Raji (cell line): ENCODE results near the gene AP1G2.

Experiments used
- POLR2A ChIP-seq: IDR thresholded peaks from 2 replicates; pipeline ENCODE4 v1.6.1; 2011; ENCODE audit warnings: low read depth, low read length, control low read depth; ENCODE audit not compliant: insufficient read depth

The AP1G2 gene

DNA sequence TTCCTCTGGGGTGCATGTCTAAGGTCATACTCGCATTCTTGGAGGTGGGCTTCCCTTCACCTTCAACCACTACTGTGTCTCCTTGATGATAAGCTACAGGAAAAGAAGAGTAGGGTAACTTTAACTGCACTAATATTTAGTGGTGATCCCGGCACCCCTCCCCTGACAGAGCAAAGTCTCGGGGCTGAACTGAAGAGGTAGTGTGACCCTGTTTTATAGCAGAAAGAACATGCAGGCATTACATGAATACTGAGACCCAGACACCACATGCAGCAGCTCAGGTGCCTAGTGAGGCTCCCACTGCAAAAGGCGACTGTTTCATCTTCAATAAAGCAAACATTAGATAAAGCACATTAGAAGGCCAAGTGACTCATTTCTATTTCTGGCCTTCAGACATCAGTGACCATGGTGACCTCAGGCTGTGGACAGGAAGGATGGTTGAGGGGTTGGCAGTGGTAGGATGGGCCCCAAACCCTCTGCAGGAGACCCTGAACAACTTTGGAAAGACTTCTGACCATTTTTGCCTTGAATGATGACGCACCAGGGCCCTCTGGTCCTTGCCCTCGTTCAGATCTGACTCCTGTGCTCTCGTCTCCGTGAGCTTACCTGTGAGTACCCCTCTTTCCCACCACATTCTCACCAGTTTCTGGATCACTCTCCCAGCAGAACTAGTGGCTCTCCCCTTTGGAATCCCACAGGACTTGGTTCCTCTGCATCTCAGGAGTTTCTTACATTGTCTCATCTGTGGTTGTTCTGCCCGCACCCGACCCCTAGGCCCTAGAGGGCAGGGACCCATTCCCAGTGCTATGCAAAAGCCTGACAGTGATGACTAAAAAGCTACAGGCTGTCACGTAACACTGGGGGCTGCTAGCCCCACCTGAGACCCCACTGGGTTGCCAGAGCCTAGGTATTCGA, 34.8 kb upstream of the AP1G2 start:
- TF ChIP-seq POLR2A: no peak

DNA sequence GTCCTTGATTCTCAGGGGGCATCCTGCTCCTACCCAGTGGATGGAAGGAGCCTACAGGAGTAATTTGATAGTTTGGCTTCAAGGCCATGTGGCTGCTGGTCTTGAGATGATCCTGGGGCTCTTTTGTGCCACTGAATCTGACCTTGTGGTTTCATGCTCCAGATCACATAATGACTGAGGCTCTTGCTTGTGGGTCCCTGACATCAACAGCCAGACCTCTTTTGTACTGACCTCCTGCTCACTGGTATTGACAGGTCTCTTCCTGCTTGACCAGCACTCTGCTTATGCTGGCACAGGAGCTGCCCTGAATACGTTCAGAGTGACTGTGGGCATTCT, 34.2 kb upstream of the AP1G2 start:
- TF ChIP-seq POLR2A: no peak

GRCh38 chr14:23601424-23601823, 33.8 kb upstream of the AP1G2 start:
- TF ChIP-seq POLR2A: no peak

DNA sequence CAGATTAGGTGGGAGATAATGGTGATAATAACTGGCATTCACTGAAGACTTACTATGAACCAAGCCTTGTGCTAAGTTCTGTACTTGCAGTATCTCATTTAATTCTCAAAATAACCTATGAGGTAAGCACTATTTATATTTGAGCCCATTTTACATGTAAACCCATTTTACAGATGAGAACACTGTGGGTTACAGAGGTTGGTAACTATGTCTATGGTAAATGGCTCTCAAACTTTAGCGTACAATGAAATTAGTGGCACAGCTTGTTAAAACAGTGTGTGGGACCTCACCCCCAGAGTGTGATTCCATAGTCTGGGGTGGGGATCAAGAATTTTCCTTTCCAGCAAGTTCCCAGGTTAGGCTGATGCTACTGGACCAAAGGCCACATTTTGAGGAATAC, 33.2 kb upstream of the AP1G2 start:
- no peak for TF ChIP-seq POLR2A

GRCh38 chr14:23600322-23600707, 32.7 kb upstream of the AP1G2 start:
- no peak for TF ChIP-seq POLR2A

DNA sequence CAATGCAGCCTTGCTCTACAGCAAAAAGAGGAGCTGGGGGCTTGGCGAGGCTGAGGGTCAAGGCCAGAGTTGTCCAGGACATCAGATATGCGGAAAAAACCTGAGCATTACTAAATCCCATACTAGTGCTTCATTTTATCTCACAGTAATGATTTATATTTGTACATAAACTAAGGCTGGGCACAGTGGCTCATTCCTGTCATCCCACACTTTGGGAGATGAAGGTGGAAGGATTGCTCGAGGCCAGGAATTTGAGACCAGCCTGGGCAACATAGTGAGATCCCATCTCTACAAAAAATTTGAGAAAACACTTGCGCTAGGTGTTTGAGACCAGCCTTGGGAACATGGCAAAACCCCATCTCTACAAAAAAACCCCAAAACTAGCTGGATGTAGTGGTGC, 22.6 kb upstream of the AP1G2 start:
- TF ChIP-seq POLR2A: no peak

DNA sequence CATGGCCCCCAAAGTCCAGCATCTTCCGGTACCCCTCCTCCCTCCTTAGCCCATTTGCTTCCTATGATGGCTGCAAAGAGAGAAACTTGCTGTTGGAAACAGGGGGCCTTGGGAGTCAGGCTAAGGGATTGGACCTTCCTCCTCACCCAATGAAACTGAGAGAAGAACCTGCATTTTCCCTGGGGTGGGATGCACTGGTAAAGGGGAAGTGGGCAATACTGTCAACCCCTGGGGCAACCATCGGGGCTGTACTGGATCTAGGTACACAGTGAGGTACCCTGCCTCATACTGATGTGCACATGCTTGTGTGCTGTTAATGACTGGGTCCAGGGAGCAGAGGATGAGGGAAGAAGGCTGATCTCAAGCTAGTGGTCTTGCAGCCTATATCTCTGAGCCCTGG, 22.0 kb upstream of the AP1G2 start:
- no peak for TF ChIP-seq POLR2A

- TF ChIP-seq POLR2A: no peak
Observed at GRCh38 chr14:23588884-23589598, 21.4 kb upstream of the AP1G2 start.

DNA sequence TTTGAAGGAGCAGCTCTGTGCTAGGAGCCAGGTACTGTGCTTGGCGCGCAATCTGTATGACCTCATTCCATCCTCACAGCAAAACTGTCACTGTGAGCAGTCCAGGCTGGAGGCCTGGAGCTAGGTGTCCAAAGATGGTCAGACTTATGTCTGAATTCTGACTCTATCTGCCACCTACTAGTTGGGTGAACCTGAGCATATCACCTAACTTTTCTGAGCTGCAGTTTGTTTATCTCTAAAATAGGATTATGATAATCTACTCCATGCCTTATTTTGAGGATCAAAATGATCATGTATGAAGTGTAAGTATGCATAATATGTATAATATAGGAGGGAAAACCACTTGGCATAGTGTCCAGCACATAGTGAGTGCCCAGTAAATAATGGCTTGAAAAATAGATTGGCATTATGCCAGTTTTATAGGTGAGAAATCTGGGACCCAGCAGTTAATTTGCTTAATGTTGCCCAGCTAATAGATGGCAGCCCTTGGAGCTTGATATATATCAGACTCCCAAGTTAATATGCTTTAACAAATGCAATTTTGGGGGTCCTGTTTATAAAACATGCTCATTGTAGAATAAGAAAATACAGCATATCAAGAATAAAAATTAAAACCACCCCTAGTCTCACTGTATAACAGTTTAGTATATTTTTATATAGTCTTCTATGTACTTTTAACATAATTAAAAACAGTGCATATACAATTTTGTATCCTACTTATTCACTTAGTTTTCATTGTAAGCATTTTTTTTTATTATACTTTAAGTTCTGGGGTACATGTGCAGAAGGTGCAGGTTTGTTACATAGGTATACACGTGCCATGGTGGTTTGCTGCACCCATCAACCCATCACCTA, 15.5 kb upstream of the AP1G2 start:
- no peak for TF ChIP-seq POLR2A

- TF ChIP-seq POLR2A: no peak
Observed at GRCh38 chr14:23580948-23581281, 13.3 kb upstream of the AP1G2 start.

GRCh38 chr14:23580152-23580926, 12.7 kb upstream of the AP1G2 start:
- TF ChIP-seq POLR2A: no peak

- TF ChIP-seq POLR2A: no peak
Observed at GRCh38 chr14:23579739-23580138, 12.1 kb upstream of the AP1G2 start.

- no peak for TF ChIP-seq POLR2A
Observed at GRCh38 chr14:23579311-23579630, 11.7 kb upstream of the AP1G2 start.

DNA sequence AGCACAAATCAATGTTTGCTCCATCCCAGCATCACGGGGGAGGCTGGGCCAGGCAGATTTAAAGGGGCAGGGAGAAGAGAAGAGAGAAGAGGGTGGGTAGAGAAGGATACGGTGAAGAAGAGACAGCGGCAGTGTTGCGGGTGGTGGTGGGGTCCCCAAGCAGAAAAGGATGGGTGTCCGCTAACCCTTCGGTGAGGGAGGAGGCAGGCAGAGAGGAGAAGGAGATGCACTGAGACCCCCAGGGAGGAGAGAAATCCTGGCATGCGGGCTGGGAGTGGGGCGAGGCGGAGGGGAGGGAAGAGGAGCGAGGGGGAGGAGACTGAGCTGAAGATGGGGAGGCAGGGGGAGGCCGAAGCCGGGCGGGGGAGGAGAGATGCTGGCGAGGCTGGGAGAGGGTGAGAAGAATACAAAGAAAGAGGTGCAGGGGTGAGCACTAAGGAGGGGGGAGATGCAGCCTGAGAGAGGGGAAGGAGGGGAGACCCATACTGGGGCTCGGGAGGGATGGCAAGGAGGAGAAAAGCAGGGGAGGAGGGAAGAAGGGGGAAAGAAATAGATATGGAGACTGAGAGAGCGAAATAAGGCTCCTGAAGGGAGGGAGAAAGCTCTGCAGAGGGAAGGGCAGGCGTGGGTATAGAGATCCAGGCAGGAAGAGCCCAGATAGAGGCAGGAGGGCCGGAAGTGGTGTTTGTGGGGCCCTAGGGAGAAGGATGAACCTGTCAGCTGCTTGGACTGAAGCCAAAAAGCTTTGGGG, 11.1 kb upstream of the AP1G2 start, which contains the start of gene JPH4:
JPH4 (minus strand) TSS at position 231 of the 751 bp plus-strand sequence. CDS start 1,337 bp downstream, outside the sequence.
- TF ChIP-seq POLR2A: no peak
